ENCODE results near the gene TBC1D25.

The TBC1D25 gene

DNA sequence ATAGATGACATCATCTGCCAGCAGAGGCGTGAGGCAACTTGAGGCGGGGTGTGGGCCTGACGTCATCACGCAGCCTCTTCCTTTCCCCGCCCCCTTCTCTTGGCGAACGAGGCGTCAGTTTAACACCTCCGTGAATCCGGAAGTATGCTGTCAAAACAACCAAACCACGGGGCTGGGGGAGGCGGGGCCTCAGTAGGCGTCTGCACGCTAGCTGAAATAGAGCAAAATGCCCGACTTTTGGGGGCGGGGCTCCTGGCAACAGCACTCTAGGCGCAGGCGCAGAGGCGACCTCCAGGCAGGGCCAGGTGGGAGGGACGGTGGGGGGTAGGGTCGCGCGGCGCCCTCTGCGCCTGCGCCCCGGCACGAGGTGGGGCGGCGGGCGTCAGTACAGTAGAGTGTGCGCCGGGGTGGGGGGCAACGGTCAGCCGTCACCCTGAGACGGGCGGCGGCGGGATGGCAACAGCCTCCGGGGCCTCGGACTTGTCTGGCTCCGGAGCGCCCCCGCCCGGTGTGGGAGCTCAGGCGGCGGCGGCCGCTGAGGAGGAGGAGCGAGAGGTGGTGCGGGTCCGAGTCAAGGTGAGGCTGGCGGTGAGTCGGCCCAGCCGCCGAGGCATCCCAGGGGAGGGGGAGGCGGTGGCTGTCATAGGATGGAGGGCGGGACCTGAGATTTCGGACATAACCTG is at the start of gene TBC1D25:
Gene TBC1D25 (plus strand): TSS at position 370 of the 683 bp plus-strand sequence. CDS start 84 bp downstream, at position 454.
- peak; percentile 98 for DNase-seq

DNA sequence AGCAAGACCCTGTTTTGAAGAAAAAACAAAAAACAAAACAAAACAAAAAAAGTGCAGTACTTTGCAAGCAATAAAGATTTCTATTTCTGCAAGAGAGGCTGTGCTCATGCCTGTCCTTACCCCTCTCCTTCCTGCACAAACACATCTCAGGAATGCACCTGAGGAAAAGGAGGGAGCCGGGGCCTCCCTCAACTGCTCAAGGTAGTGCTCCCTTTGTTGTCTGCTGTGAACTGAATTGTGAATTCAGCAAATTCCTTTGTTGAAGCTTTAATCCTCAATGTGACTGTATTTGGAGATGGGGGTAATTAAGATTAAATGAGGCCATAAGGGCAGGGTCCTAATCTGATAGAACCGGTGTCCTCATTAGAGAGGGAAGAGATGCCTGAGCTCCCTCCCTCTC is 49.6 kb upstream of the TBC1D25 start:
- no peak for DNase-seq

GRCh38 chrX:48490661-48491060 is 48.9 kb upstream of the TBC1D25 start:
- DNase-seq, result no peak

GRCh38 chrX:48491809-48492208 is 47.7 kb upstream of the TBC1D25 start:
- no peak for DNase-seq

DNA sequence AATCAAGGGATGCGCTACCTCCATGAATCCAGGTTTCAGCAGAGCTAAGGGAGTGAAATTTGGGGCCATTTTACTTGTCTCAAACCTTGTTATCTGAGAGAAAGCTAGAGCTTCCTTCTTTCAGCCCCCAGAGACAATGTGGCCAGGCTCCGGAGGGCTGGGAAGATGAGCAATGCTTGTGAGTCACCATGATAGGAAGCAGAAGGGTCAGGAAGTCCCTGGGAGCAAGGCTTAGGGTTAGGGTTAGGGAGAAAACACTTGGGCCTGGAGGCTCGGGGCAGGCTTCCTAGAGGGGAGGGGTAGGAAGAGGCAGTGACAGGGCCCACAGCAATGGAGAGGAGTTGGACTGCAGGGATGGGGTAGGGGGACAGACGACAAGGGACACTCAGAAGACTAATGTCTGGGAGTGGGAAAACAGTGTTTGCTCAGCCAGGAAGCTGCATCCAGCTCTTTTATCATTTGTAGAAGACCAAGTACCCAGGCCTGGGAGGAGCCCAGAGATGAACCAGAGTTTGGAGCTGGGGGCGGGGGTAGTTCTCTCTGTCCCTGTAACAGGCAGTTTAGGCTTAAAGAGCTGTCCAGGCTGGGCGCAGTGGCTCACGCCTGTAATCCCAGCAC is 47.1 kb upstream of the TBC1D25 start:
- DNase-seq, result no peak

GRCh38 chrX:48493890-48494364 is 45.6 kb upstream of the TBC1D25 start:
- DNase-seq, result no peak

DNA sequence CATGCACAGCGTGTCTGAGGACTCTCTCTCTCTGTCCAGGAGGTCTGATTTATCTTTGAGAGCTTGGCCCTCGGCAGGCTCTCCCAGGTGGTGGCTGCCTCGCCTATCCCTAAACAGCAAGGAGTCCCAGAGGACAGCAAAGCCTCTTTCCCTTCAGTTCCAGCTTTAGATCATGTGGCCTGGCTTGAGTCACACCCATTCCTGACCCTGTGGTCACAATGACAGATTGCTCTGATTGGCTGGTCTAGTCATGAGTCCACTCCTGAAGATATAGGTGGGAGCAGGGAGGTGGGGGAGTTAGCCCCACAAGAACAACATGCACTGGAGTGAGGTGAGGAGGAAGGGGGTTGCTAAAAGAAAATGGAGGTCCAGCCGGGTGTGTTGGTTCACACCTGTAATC is 42.9 kb upstream of the TBC1D25 start:
- DNase-seq, result no peak

- no peak for DNase-seq
These were observed 41.6 kb upstream of the TBC1D25 start for GRCh38 chrX:48497871-48498270.

DNA sequence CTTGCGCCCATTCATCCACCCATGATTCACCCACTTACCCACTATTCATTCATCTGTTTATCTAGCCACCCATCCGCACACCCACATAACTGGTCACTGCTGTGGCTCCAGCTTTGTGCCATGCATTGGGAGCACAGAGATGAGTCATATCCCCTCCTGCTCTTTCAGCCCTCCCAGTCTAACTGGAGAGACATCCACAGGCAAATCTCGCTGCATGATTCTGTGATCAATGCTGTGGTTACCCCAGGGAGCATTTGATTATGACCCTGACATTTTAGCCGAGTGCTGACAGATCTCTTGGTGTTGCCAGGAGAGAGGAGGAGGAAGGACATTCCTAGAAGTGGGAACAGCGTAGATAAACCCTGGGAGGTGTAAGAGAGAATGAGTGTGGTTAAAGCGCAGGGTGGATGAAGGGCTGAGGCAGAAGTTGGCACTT is 41.1 kb upstream of the TBC1D25 start:
- DNase-seq, result no peak

DNA sequence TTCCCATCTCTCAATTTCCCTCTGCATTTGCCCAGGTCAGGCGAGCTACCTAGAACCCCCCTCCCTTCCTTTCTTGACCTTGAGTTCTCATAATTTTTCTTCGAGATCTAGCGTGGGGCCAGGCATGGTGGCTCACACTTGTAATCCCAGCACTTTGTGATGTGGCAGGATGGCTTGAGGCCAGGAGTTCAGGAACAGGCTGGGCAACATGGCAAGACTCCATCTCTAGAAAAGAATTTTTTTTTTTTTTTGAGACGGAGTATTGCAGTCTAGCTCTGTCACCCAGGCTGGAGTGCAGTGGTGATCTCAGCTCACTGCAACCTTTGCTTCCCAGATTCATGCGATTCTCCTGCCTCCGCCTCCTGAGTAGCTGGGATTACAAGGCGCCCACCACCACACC is 35.3 kb upstream of the TBC1D25 start:
- DNase-seq, result no peak

GRCh38 chrX:48505481-48505880 is 34.0 kb upstream of the TBC1D25 start:
- no peak for DNase-seq

- DNase-seq, result no peak
These were observed 32.3 kb upstream of the TBC1D25 start for GRCh38 chrX:48507246-48507645.

- DNase-seq, result peak; percentile 82
These were observed 30.9 kb upstream of the TBC1D25 start, which contains the start of gene PORCN for GRCh38 chrX:48508400-48509244. TSS of gene PORCN (plus strand) at chrX:48508992. CDS start at chrX:48509821, 829 bp downstream.

DNA sequence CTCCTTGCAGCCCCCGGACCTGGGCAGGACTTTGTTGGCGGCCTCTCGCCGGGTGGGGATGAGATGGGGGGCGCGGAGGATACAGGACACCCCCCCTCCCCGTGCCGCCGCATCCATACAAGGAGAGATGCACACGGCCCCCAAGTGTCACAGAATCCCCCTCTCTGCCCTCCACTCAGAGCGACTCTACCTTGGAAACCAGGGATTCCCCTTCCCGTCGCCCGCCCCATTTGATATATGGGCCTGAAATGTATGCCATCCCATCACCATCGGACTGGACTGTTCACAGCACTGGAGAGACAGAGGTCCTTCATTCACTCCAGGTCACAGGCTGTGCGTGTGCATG is 30.3 kb upstream of the TBC1D25 start:
- no peak for DNase-seq

DNA sequence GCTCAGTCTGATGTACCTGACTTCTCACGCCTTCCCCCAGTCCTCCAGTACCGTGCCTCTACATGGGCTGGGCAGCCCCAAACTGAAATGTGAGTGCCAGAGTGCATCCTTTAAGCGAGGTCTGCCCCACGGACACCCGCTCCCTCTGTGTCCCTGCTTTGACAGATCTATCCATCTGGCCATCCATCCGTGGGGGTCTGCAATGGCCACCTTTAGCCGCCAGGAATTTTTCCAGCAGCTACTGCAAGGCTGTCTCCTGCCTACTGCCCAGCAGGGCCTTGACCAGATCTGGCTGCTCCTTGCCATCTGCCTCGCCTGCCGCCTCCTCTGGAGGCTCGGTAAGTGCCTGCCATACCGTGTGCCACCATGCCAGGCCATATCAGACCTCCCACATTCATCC is 29.9 kb upstream of the TBC1D25 start:
- no peak for DNase-seq

DNA sequence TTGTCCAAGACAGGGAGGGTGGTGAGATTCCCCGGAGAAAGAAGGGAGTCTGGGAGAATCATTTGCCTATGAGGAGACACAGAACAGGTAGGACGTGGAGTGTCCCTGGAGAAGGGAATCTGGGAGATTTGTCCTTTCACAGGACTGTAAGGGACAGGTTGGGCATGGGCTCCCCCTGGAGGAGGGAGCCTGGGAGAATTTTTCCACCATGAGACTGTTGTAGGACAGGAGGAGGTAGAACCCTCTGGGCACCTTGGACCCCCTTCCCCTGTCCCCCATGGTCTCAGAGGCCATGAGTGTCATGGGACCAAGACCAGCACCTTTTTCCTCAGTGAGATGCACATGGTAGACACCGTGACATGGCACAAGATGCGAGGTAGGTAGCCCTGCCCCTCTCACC is 28.0 kb upstream of the TBC1D25 start:
- no peak for DNase-seq

DNA sequence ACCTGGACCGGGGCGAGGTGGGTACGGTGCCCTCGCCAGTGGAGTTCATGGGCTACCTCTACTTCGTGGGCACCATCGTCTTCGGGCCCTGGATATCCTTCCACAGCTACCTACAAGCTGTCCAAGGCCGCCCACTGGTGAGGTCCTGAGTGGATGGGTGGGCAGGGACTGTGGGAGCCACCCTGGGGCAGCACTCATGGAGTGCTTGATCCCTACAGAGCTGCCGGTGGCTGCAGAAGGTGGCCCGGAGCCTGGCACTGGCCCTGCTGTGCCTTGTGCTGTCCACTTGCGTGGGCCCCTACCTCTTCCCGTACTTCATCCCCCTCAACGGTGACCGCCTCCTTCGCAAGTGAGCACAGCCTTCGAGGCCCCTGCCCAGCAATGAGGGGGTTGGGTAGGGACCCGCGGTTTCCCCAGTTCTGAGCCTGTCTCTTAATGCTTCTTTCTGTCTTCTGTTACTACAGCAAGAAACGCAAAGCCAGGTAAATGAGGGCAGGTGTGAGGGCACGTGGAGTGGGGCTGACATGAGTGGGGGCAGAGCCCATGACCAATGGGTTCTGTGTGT is 27.1 kb upstream of the TBC1D25 start:
- DNase-seq, result no peak

DNA sequence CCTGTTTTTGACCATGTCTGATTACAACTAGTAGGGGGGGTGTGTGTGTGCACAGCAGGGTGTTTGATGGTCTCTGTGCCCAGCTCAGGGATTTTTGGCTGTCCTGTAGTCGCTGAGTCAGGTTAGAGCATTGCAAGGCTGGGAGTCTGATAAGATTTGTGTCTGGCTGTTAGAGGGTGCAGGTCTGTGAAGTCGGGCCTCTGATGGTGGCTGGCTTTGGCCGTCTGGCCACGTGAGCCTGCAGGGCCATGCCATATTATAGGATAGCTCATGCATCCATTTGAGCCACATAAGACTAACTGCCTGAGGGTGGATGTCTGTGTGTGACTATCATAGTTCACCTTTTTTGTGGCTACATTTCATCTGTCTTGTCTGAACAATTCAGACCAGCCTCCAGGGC is 25.8 kb upstream of the TBC1D25 start:
- no peak for DNase-seq

- DNase-seq, result no peak
These were observed 25.2 kb upstream of the TBC1D25 start for GRCh38 chrX:48514126-48514806.

DNA sequence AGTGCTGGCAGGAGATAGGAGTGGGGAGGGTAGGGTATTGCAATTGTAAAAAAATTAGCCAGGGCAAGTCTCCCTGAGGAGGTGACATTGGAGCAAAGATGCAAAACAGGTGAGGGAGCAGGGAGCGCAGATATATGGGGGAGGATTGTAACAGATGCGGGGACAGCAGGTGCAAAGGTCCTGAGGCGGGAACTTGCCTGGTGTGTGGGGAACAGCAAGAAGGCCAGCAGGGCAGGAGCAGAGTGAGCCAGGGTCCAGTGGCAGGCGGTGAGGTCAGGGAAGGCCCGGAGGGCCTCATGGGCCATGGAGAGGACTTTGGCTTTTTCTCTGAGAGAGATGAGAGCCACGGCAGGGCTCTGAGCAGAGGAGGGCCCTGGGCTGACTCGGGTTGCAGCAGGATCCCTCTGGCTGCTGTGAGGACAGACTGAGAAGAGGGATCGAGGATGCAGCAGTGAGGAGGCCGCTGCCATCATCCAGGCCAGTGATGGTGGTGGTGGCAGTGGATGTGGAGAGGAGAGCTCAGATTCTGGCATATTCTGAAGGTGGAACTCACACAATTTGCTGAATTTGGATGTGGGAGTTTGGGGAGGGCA is 24.6 kb upstream of the TBC1D25 start:
- no peak for DNase-seq

DNA sequence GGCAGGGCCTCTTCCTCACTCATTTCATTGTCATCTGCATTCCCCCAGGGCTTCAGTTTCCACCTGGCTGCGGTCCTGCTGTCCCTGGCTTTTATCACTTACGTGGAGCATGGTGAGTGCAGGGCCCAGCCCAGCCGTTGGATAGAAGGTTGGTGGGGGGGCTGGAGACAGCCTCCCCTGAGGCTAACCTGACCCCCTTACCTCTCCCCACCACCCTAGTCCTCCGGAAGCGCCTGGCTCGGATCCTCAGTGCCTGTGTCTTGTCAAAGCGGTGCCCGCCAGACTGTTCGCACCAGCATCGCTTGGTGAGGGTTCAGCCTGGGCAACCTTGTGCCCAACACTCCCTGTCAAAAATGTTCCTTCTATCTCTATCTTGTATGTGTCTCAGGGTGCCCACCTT is 23.7 kb upstream of the TBC1D25 start:
- DNase-seq, result no peak

DNA sequence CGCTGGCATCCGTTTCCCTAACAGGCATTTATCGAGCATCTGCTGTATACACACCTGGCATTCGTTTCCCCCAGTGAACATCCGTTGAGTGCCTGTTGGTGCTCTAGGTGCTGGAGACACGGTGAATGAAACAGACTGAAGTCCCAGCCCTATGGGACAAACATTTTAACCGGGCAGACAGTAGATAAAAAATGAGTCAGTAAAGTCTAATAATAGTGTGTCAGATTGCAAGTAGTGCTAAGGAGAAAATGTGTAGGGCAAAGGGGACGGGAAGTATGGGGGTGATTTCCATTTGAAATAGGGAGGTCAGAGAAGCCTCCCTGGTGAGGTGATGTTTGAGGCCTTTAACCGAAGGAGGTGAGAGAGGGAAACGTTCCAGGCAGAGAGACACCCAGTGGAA is 23.2 kb upstream of the TBC1D25 start:
- no peak for DNase-seq
